OCI-LY3 (cell line): ENCODE measurements around the gene KBTBD7.

Source experiments
- EZH2phosphoT487 ChIP-seq: fragments of 200-600 bp; shearing (Covaris generic); IDR thresholded peaks from 2 replicates; pipeline ENCODE4 v1.6.1; 2018; ENCODE audit warnings: antibody characterized with exemption, mixed run types, low read depth
- TF ChIP-seq, protein P1 (sequence below): fragments of 200-600, 300-600 bp; sonication (generic); IDR thresholded peaks from 2 replicates; pipeline ENCODE4 v1.5.1; 2014; ENCODE audit warnings: antibody characterized with exemption, low read length, low read depth

DNA sequence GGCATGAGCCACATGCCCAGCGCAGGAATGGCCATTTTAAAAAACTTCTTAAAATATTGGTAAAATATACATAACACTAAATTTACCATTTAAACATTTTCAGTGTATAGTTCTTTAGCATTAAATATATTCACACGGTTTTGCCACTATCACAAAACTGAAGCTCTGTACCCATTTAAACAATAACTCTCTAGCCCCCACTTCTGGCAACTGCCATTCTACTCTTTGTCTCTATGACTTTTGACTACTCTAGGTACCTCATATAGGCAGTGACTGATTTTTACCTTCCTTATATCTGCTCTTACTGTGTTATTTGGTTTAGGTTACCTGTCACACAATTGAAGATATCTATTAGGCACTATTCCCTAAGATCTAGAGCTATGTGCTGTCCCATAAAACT lies 2.3 kb upstream of the KBTBD7 start:
- TF ChIP-seq, protein P1, sequence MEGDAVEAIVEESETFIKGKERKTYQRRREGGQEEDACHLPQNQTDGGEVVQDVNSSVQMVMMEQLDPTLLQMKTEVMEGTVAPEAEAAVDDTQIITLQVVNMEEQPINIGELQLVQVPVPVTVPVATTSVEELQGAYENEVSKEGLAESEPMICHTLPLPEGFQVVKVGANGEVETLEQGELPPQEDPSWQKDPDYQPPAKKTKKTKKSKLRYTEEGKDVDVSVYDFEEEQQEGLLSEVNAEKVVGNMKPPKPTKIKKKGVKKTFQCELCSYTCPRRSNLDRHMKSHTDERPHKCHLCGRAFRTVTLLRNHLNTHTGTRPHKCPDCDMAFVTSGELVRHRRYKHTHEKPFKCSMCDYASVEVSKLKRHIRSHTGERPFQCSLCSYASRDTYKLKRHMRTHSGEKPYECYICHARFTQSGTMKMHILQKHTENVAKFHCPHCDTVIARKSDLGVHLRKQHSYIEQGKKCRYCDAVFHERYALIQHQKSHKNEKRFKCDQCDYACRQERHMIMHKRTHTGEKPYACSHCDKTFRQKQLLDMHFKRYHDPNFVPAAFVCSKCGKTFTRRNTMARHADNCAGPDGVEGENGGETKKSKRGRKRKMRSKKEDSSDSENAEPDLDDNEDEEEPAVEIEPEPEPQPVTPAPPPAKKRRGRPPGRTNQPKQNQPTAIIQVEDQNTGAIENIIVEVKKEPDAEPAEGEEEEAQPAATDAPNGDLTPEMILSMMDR: peak; percentile 71
- no peak for TF ChIP-seq EZH2phosphoT487
